ENCODE results near the gene NXPH1. TPM values are rescaled to one million over a fixed set of nuclear protein-coding genes. Genes with fewer than 3 reads are reported as not detected.

The NXPH1 gene
- total RNA-seq, 1 donor from 2014 or later, result not detected

Other genes starting within 250 kb of the NXPH1 start
- 3.9 and 4.8 TPM in 2 replicates for gene ICA1, start 171.4 kb upstream of the NXPH1 start, total RNA-seq